PFSK-1 (cell line): ENCODE measurements around the gene SNRPA1.

Source experiments
- FOXP2 ChIP-seq: optimal IDR thresholded peaks from 2 replicates; pipeline ENCODE3; 2011; ENCODE audit warnings: borderline replicate concordance, control low read depth, inconsistent platforms; ENCODE audit not compliant: insufficient read depth; ENCODE audit errors: extremely low read length, extremely low read depth
- POLR2AphosphoS5 ChIP-seq: IDR thresholded peaks from 2 replicates; pipeline ENCODE4 v1.6.1; 2012; ENCODE audit warnings: low read depth, mild to moderate bottlenecking, control low read depth, low read length, moderate library complexity
- REST ChIP-seq, 2 experiments: IDR thresholded peaks; 2 replicates each; pipeline versions ENCODE4 v1.6.1 to v1.8.0; 2011 to 2012; ENCODE audit warnings: low read depth in 2 of 2, low read length in 2 of 2, control low read depth in 1 of 2, inconsistent platforms in 1 of 2, mild to moderate bottlenecking in 1 of 2, moderate library complexity in 1 of 2; ENCODE audit not compliant: insufficient read depth in 1 of 2
- SIN3A ChIP-seq: IDR thresholded peaks from 2 replicates; pipeline ENCODE4 v1.6.1; 2012; ENCODE audit warnings: mild to moderate bottlenecking, low read length, moderate library complexity, borderline replicate concordance; ENCODE audit not compliant: insufficient read depth
- TAF1 ChIP-seq: IDR thresholded peaks from 2 replicates; pipeline ENCODE4 v1.6.1; 2012; ENCODE audit warnings: low read length, control low read depth, borderline replicate concordance; ENCODE audit not compliant: insufficient read depth

Gene SNRPA1

GRCh38 chr15:101333907-101334789 is 39.1 kb upstream of the SNRPA1 start:
- TF ChIP-seq FOXP2 (peak; percentile 99), REST (IDR thresholded peaks at IDR 0.05; ENCODE audit: insufficient read depth in 1 of 2, low read depth in 2 of 2, low read length in 2 of 2) (0 out of 4 replicates have a peak, but pooled peaks of 1 of the 2 experiments have one; percentile 27), POLR2AphosphoS5 (peak; percentile 55; the same call in 1 of the 2 replicates)

- no peak for TF ChIP-seq FOXP2
- no peak for TF ChIP-seq POLR2AphosphoS5
- no peak for TF ChIP-seq SIN3A
- TF ChIP-seq TAF1: no peak
- TF ChIP-seq REST (IDR thresholded peaks at IDR 0.05; ENCODE audit: insufficient read depth in 1 of 2, low read depth in 2 of 2, low read length in 2 of 2): no peak
These were observed 37.0 kb upstream of the SNRPA1 start for GRCh38 chr15:101332061-101332467.

- TF ChIP-seq POLR2AphosphoS5 (no peak), FOXP2 (no peak), REST (IDR thresholded peaks at IDR 0.05; ENCODE audit: insufficient read depth in 1 of 2, low read depth in 2 of 2, low read length in 2 of 2) (no peak), TAF1 (no peak), SIN3A (no peak)
These were observed 34.9 kb upstream of the SNRPA1 start for GRCh38 chr15:101329867-101330380.

- TF ChIP-seq TAF1 (no peak), REST (IDR thresholded peaks at IDR 0.05; ENCODE audit: insufficient read depth in 1 of 2, low read depth in 2 of 2, low read length in 2 of 2) (no peak), POLR2AphosphoS5 (no peak), FOXP2 (no peak)
These were observed 34.3 kb upstream of the SNRPA1 start for GRCh38 chr15:101329309-101329863.
